Measurements from ENCODE around the gene TBC1D1.

Gene TBC1D1

DNA sequence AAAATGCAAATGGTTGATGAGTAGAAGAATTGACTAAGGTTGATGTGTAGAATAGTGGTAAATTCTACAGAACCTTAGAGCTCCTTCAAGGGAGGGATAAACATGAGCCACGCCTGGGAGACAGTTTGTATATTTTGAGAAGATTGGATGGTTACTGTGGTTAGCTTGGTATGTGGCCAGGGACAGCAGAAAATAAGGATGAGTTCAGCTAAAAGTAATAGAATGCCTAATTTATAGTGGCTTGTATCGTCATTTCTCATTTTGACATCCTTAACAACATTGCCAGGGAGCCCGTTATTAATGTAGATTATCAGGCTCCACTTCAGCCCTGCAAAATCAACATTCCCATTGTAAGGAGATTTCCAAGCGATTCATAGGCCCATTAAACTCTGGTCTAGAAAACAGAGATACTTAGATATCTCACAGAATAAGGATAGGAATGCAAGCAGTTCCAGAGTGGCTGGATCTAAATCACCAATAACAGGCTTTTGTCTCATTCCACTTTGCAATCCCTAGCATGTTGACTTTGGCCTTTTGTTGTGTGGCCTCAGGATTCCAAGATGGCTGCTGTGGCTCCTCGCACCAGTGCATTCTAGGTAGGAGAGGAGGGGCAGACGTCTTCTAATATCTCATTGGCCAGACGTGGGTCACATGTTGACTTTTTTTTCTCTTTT lies 62.9 kb downstream of the TBC1D1 start:
- H3K4me2 ChIP-seq (ENCODE audit: low read length): no peak overlapping the region

DNA sequence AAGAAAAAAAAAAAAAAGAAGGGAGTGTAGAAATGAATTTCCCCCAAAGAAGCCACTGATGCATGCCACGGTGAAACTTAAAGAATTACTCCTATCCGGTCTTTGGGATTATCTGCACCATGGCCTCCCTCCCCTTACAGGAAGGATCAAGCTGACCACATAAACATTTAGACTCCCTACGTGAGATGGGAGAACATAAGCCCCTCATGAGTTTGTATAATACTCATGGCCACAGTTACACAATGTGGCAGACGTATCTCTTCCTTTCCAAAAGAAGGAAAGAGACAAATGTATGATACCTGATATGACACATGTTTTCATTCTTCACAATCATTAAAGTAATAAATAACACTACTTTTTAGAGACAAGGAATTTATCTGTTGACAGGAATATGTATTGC lies 66.1 kb downstream of the TBC1D1 start:
- Histone ChIP-seq H4K20me1 (ENCODE audit: insufficient read depth, low read length) (no peaks in the 10 kb centered on the region), H3K27me3 (ENCODE audit: insufficient read depth, low read length) (no peaks in the 10 kb centered on the region), H3K9me3 (ENCODE audit: low read length) (no peaks in the 10 kb centered on the region), H3K9me2 (ENCODE audit: low read depth, low read length) (no peaks in the 10 kb centered on the region), H3F3A (ENCODE audit: insufficient read depth, low read length) (no peaks in the 10 kb centered on the region), H3K27ac (ENCODE audit: low read depth, low read length, poor library complexity, severe bottlenecking) (no peak overlapping the region), H3K79me2 (ENCODE audit: insufficient read depth, low read length) (no peaks in the 10 kb centered on the region), H3K4me1 (ENCODE audit: insufficient read depth, low read length, severe bottlenecking) (no peaks in the 10 kb centered on the region), H3K4me2 (ENCODE audit: low read length) (no peak overlapping the region), H2AFZ (ENCODE audit: low read length) (no peak overlapping the region), H3K4me3 (ENCODE audit: low read depth, low read length, poor library complexity, severe bottlenecking) (no peak overlapping the region), H3K9ac (ENCODE audit: low read length) (no peak overlapping the region), H3K36me3 (ENCODE audit: insufficient read depth, low read length) (peaks cover 10% of the 10 kb centered on the region)
- TF ChIP-seq, protein P1, sequence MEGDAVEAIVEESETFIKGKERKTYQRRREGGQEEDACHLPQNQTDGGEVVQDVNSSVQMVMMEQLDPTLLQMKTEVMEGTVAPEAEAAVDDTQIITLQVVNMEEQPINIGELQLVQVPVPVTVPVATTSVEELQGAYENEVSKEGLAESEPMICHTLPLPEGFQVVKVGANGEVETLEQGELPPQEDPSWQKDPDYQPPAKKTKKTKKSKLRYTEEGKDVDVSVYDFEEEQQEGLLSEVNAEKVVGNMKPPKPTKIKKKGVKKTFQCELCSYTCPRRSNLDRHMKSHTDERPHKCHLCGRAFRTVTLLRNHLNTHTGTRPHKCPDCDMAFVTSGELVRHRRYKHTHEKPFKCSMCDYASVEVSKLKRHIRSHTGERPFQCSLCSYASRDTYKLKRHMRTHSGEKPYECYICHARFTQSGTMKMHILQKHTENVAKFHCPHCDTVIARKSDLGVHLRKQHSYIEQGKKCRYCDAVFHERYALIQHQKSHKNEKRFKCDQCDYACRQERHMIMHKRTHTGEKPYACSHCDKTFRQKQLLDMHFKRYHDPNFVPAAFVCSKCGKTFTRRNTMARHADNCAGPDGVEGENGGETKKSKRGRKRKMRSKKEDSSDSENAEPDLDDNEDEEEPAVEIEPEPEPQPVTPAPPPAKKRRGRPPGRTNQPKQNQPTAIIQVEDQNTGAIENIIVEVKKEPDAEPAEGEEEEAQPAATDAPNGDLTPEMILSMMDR (IDR thresholded peaks at IDR 0.05; ENCODE audit: low read length): no peak
- TF ChIP-seq EZH2 (IDR thresholded peaks at IDR 0.05; ENCODE audit: borderline replicate concordance, low read length): no peak

More for the DNA sequence above, 62.9 kb downstream of the TBC1D1 start:
- no peaks in the 10 kb centered on the region for H3F3A ChIP-seq (ENCODE audit: insufficient read depth, low read length)
- H3K27me3 ChIP-seq (ENCODE audit: insufficient read depth, low read length): no peaks in the 10 kb centered on the region
- TF ChIP-seq, protein P1 (IDR thresholded peaks at IDR 0.05; ENCODE audit: low read length): no peak
- TF ChIP-seq EZH2 (IDR thresholded peaks at IDR 0.05; ENCODE audit: borderline replicate concordance, low read length): no peak
- H4K20me1 ChIP-seq (ENCODE audit: insufficient read depth, low read length): no peaks in the 10 kb centered on the region
- no peaks in the 10 kb centered on the region for H3K9me2 ChIP-seq (ENCODE audit: low read depth, low read length)
- H3K79me2 ChIP-seq (ENCODE audit: insufficient read depth, low read length): no peaks in the 10 kb centered on the region
- peaks cover 12% of the 10 kb centered on the region for H3K36me3 ChIP-seq (ENCODE audit: insufficient read depth, low read length)
- H3K27ac ChIP-seq (ENCODE audit: low read depth, low read length, poor library complexity, severe bottlenecking): no peak overlapping the region
- H2AFZ ChIP-seq (ENCODE audit: low read length): no peak overlapping the region
- H3K4me3 ChIP-seq (ENCODE audit: low read depth, low read length, poor library complexity, severe bottlenecking): no peak overlapping the region
- H3K9ac ChIP-seq (ENCODE audit: low read length): no peak overlapping the region
- peaks cover 12% of the 10 kb centered on the region for H3K4me1 ChIP-seq (ENCODE audit: insufficient read depth, low read length, severe bottlenecking)
- no peaks in the 10 kb centered on the region for H3K9me3 ChIP-seq (ENCODE audit: low read length)

DNA sequence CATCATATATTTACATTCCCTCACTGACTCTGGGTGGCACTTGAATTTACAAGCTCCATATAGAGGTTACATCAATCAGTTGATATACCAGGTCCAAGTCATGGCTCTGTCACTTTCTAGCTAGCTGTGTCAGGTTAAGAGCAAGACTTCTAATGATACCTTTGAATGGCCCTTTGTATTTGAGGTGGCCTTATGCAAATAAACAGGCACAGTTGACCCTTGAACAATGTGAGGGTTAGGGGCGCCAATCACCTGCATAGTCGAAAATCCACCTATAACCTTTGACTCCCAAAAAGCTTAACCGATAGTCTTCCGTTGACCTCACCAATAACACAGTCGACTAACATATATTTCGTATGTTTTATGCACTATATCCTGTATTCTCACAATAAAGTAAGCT lies 68.0 kb downstream of the TBC1D1 start:
- peaks cover 3% of the 10 kb centered on the region for H3K4me1 ChIP-seq (ENCODE audit: insufficient read depth, low read length, severe bottlenecking)
- H3K27me3 ChIP-seq (ENCODE audit: insufficient read depth, low read length): no peaks in the 10 kb centered on the region
- H3K79me2 ChIP-seq (ENCODE audit: insufficient read depth, low read length): no peaks in the 10 kb centered on the region
- peaks cover 4% of the 10 kb centered on the region for H3K36me3 ChIP-seq (ENCODE audit: insufficient read depth, low read length)
- H3K4me3 ChIP-seq (ENCODE audit: low read depth, low read length, poor library complexity, severe bottlenecking): no peak overlapping the region
- no peaks in the 10 kb centered on the region for H4K20me1 ChIP-seq (ENCODE audit: insufficient read depth, low read length)
- no peak overlapping the region for H3K9ac ChIP-seq (ENCODE audit: low read length)
- H3F3A ChIP-seq (ENCODE audit: insufficient read depth, low read length): no peaks in the 10 kb centered on the region
- H3K9me3 ChIP-seq (ENCODE audit: low read length): 0 out of 2 replicates have a peak, but pooled peaks cover 4% of the 10 kb centered on the region
- no peaks in the 10 kb centered on the region for H3K9me2 ChIP-seq (ENCODE audit: low read depth, low read length)
- no peak overlapping the region for H3K27ac ChIP-seq (ENCODE audit: low read depth, low read length, poor library complexity, severe bottlenecking)
- no peak overlapping the region for H3K4me2 ChIP-seq (ENCODE audit: low read length)
- no peak for TF ChIP-seq EZH2 (IDR thresholded peaks at IDR 0.05; ENCODE audit: borderline replicate concordance, low read length)
- H2AFZ ChIP-seq (ENCODE audit: low read length): no peak overlapping the region

DNA sequence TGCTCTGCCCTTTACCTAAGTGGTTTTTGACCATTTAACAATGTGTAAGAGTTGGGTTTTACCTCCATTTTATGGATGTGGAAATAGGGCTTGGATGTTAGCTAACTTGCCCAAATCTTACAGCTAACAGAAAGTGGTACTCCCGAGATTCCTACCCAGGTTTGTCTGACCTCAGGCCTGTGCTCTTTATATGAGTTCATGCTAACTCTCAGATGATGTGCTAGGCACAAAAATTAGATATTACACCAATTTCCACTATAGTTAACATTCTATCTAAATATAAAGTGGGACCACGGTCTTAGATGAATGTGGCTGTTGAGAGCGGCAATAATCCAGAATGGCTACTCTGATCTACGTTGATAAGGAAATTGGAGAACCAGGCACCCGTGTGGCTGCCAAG lies 69.2 kb downstream of the TBC1D1 start, which contains the start of gene PTTG2:
PTTG2 (plus strand) TSS at position 301 of the 400 bp plus-strand sequence; CDS start at position 338, 37 bp downstream.
- H3K4me1 ChIP-seq (ENCODE audit: insufficient read depth, low read length, severe bottlenecking): peaks cover 15% of the 10 kb centered on the region
- TF ChIP-seq EZH2 (IDR thresholded peaks at IDR 0.05; ENCODE audit: borderline replicate concordance, low read length): no peak
- TF ChIP-seq, protein P1 (IDR thresholded peaks at IDR 0.05; ENCODE audit: low read length): no peak
- H4K20me1 ChIP-seq (ENCODE audit: insufficient read depth, low read length): no peaks in the 10 kb centered on the region
- H3K27me3 ChIP-seq (ENCODE audit: insufficient read depth, low read length): no peaks in the 10 kb centered on the region
- no peak within 1 kb of the TSS for H3K27ac ChIP-seq (ENCODE audit: low read depth, low read length, poor library complexity, severe bottlenecking)
- H3K4me3 ChIP-seq (ENCODE audit: low read depth, low read length, poor library complexity, severe bottlenecking): no peak within 1 kb of the TSS
- no peaks in the 10 kb centered on the region for H3F3A ChIP-seq (ENCODE audit: insufficient read depth, low read length)
- H3K9me3 ChIP-seq (ENCODE audit: low read length): 0 out of 2 replicates have a peak, but pooled peaks cover 4% of the 10 kb centered on the region
- H2AFZ ChIP-seq (ENCODE audit: low read length): no peak within 1 kb of the TSS
- no peak within 1 kb of the TSS for H3K4me2 ChIP-seq (ENCODE audit: low read length)
- H3K36me3 ChIP-seq (ENCODE audit: insufficient read depth, low read length): peaks cover 4% of the 10 kb centered on the region
- no peak within 1 kb of the TSS for H3K9ac ChIP-seq (ENCODE audit: low read length)
- no peaks in the 10 kb centered on the region for H3K79me2 ChIP-seq (ENCODE audit: insufficient read depth, low read length)
- no peaks in the 10 kb centered on the region for H3K9me2 ChIP-seq (ENCODE audit: low read depth, low read length)
